ENCODE results near the gene LTK.
A peak's percentile ranks its signal among the peaks of the same experiment; 100 is the strongest.

The LTK gene

DNA sequence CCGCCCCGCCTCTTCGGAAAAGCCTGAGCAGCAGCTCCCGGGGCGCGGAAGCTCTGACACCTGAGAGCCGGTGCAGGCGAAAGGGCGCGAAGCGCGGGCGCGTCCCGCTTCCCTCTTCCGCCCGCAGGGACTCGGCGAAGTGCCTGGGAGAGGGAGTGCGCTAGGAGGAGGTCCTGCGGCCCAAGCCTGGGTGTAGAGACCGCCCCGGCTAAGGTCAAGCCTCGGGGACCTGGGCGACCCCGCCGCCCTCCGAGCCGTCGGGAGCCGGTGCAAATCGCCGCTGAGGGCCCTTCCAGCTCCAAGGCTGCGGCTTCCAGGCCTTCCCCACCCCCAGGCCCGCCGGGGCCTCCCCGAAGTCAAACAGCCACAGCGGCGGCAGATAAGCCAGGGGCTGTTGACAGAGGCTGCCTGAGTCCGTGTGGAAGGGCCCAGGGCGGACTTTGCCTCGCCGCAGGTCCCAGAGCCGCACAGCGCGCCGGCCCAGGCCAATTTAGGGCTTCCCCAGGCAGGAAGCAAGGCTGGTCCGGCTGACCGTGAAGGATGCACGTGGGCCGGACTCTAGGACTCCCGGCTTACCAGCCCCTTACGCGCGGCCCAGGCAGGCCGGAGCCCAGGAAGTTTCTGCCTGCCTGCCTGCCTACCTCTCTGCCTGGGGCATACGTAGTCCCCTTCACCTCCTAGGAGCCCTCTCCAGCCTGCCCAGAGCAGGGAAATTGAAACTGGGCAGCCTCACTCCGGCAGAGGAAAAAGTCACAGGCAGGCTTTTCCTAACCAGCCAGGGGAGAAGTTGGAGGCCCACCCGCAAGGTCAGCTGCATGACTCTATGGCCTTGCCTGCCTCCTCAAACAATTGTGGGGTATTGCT is 17.7 kb downstream of the LTK start:
- DNase-seq: no peak

DNA sequence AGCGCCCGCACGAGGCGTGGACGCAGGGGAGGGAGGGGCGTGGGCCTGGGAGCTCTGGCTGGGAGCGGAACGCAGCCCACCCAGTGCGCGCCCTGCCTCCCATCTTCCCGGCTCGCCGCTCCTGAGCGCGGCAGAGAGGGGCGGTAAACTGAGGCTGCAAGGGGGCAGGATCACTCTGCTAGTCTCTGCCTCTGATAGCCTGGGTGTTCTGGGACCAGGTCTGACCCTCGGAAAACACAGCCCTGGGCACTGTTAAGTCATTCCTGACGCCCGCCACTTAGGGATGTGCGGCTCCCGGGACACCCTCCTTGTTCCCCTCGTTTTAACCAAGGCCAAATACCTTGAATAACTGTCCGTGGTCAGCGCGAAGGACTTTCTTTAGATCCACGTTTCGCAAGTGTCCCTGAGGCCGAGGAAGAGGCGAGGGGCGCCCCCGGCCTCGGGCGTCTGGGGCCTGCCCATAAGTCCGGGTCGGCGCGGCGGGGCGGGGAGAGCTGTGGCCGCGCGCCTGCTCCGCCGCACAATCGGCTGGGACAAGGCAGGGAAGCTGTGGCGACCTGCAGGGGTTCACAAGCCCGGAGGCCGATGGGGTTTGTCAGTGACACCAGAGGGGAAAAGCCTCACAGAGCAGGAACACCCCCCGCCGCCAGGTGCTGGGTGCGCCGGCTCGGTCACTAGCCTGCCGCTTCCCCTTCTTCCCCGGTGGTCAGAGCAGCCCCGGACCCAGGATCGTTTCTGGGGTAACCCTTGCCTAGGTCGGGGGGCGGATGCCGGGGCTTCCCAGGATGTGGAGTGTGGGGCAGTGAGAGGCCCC is 18.5 kb downstream of the LTK start:
- peak; percentile 52 for DNase-seq

DNA sequence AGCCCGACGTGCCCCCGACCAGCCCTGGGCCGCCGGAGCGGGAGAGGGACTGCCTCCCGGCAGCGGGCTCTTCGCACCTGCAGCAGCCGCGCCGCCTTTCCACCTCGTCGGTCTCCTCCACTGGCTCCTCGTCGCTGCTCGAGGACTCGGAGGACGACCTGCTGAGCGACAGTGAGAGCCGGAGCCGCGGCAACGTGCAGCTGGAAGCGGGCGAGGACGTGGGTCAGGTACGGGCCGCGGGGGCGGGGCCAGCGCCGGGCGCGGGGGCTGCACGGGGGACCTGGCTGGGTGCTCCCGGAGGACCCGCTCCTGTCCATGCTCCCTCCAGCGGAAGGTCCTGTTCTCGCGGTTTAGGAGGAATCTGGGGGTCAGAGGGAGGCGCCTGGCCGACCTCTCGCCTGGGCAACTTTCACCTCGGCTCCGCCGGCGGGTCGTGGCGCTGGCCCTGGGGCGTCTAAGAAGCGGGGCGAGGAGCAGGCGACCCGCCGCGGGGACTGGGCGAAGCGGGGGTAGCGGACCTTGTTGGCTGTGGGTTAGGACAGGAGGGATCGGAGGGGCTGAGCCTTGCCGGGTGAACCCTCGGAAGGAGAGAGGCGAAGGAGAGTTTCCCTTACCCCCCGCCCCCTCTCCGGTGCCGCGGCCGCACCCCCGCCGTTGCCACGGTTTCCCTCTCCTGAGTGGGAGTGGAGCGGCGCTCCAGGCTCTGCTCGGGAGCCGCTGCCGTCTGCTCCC is 19.3 kb downstream of the LTK start:
- DNase-seq: peak; percentile 49

DNA sequence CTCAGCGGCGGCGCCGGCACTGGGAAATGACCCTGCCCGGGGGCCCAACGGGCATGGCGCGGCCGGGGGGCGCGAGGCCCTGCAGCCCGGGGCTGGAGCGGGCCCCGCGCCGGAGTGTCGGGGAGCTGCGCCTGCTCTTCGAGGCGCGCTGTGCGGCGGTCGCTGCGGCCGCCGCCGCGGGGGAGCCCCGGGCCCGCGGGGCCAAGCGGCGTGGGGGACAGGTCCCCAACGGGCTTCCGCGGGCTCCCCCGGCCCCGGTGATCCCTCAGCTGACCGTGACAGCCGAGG is 19.8 kb downstream of the LTK start:
- DNase-seq: no peak

DNA sequence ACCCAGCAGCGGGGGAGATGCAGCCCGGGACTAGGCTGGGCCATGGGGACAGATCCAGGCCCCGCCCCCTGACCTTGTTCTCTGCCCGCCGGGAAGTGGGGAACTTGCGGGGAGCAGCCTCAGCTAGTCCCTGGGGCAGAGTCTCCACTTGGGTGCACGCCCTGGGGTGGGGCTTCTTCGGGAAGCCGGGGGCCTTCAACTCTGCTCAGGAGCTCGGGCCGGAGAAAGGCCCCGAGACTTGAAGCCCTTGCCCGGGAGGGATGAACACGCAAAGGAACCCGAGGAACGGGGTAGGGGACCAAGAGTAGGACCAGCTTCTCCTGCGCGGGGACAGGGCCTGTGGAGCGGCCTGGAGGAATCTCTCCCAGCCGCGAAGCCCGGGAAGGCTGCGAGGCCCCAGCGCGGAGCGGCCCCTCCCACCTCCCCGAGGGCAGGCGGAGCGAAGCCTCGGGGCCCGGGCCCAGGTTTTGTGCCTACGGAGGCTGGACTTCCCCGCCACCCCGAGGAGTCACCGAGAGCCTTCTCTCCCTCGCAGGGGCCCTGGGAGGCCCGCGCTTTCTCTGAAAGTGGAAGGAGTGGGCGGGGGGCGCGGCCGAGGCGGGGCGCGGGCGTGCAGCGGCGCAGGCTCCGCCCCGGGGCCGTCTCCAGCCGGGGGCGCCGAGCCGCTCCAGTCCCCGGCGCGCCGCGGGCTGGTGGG is 20.3 kb downstream of the LTK start, which contains the start of gene ITPKA:
Gene ITPKA (plus strand): TSS at position 670 of the 697 bp plus-strand sequence. CDS start 54 bp downstream, outside the sequence.
- DNase-seq: peak; percentile 93

DNA sequence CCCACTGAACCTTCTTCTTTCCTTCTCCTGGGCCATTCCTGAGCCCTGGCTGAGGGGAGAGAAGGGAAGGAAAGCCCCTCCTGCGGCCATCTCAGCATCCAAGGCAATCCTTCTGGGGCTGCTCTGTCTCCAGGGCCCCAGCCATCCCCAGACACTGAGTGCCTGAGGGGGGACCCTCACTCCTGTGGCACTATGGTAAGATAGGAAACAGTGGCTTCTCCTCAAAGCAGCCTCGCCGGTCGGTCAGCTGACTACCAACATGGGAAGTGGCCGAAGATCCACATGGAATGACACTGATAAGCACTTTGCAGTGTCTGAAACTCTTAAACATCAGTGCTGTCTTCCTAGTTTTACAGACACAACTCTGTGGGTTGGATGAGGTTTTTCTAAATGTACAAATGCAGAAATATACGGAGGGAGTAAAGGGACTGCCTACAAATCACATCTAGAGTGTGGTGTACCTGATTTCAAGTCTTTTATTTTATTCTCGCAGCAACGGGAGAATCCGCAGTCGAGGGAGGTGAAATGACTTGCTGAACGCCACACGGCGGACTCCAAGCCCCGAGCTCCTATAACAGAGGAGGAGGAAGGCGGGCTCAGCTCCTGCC is 20.9 kb downstream of the LTK start:
- DNase-seq: no peak

DNA sequence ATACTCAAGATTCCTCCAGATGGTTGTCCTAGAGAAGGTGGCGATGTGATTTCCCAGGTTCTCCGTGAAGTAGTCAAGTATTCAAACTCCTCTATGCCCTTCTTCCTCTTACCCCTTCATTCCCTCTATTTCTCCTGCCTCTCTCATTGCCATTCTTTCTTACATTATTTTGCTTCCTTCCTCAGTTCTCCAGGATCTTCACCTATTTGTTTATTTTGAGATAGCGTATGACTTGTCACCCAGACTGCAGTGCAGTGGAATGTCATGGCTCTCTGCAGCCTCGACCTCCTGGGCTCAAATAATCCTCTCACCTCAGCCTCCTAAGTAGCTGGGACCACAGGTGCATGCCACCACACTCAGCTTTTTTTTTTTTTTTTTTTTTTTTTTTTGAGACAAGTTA is 21.7 kb downstream of the LTK start:
- DNase-seq: no peak

DNA sequence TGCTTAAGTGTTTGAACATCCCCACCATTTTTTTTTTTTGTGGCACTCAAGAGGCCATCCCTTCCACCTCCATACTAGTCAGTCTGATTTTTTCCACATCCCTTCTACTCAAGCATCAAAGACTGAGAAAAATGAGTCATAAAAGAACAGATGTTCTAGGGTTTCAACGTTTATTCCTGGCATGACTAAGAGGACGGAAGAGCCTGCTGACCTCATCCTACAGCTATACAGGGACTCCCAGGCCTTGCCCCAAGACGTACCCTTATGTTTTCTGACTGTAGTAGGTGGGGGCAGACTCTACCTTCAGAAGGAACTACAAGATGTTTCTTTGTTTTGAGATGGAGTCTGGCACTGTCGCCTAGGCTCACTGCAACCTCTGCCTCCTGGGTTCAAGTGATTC is 23.3 kb downstream of the LTK start:
- DNase-seq: peak; percentile 23

DNA sequence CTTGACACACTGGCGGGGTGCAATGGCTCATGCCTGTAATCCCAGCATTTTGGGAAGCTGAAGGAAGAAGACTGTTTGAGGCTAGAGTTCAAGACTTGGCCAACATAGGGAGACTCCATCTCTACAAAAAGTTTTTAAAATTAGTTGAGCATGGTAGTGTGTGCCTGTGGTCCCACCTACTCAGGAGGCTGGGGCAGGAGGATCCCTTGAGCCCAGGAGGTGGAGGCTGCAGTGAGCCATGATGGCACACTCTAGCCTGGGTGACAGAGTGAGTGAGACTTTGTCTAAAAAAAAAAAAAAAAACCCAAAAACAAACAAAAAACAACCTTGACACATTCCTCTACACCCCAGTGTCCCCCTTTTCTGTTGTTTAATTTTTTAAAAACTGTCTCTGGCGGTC is 24.0 kb downstream of the LTK start:
- DNase-seq: no peak

DNA sequence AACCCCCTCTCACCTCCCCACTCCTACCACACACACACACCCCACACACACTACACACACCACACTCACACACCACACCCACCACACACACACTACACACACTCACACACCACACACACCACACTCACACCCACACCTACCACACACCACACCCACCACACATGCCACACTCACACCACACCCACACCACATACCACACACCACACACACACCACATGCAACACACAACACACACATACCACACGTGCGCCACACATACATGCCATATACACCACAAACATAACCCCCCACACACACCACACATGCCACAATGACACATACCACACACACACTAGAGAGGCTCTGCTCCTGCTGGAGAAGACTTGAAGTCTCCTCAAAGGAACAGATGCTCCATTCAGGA is 25.8 kb downstream of the LTK start:
- no peak for DNase-seq

DNA sequence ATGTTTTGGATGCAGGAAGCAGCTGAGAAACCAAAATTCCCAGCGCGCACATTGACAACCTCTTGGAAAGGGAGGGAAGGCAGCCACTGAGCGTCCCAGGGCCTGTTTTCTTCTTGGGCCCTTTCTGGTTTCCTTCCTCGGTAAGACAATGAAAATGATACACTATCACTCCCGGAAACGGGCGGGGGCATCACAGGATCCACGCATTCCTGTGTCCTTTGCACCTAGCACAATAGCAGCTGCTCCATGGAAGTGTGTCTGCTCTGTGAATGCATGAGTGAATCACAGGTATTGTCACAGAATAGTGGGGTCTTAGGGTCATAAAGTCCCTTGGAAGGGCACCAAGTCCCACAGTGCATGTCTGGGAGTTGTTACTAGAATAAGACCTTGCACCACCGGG is 26.2 kb downstream of the LTK start:
- DNase-seq: no peak

DNA sequence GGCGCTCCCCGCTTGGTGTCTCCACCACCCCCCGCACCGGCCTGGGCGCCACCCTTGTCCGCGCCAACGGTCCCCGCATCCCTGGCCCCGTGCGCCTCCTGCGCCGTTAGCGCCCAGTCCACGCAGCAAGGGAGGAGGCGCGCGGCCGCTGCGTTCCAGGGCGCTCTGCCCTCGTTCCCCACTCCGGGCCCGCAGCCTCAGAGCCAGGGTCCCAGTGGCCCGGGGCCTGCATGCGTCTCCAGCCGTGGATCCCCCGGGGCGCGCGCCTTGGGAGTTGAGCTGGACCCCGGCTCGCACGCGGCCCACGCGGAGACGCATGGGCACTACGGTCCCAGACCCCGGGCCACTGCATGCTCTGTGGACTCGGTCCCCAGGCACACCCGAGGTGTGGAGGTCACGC is 27.3 kb downstream of the LTK start:
- no peak for DNase-seq

DNA sequence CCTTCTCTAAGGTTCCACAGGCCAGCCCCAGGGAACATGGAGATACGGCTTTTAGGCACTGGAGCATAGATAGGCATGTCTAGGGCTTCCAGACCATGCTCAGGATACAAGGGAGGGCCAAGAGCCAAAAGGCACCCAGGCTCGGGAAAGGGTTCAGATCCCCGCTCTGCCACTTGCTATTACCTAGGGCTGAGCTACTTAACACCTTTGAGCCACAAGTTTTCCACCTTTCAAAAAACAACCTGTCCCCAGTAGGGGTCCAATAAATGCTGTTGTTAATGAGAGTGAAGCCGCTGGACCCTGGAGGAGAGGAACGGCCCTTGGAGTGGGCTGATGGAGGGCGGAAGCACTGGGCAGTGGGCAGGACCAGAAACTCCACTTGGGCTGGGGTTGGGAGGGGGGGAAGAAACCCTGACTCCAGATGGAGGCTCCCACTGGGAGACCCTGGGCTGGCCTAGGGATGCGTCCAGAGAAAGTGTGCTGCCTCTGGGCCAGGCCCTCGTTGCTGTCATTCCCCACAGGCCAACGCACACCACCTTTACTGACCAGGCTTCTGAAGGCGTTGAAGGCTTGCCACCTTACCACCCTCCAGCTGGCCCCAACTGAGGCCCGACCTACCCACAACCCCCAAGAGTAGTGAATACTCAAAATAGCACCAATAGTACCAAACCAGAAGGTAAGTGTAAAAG is 28.5 kb downstream of the LTK start:
- DNase-seq: no peak

DNA sequence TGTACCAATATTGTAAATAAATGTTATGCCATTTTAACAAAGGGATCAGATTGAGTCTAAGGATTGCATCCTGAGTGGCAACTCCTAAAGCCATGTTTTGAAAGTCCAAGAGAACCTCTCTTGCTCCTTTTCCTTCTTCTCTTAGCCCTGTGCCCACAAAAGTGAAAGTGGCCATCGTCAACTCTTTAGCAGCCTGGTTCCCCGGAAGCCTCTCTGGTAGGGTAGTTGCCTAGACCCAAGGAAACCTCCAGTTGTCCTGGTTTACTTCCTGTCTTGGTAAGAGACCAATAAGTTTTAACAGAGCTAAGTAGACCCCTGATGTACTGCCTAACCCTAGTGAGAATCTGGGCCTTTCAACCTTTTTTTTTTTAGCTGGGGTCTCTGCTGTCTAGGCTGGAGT is 30.1 kb downstream of the LTK start:
- DNase-seq: no peak

DNA sequence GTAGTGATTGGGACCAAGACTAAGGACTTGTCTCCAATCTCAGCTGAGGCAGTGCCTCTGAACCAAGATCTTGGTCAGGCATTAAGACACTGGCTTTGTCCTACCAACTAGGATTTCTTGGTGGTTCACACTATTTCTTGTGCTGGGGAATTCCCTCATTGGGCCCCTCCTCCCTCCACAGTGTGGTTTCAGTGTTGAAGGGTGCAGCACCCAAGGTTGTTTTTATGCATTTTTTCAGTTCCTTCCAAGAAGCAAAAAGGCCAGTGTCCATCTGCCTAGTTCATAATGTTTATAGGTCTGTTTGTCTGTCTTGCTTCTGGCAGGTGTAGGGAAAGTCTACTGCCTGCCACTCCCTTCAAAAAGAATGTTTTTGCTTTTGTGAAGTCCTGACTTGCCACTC is 30.5 kb downstream of the LTK start:
- peak; percentile 21 for DNase-seq

DNA sequence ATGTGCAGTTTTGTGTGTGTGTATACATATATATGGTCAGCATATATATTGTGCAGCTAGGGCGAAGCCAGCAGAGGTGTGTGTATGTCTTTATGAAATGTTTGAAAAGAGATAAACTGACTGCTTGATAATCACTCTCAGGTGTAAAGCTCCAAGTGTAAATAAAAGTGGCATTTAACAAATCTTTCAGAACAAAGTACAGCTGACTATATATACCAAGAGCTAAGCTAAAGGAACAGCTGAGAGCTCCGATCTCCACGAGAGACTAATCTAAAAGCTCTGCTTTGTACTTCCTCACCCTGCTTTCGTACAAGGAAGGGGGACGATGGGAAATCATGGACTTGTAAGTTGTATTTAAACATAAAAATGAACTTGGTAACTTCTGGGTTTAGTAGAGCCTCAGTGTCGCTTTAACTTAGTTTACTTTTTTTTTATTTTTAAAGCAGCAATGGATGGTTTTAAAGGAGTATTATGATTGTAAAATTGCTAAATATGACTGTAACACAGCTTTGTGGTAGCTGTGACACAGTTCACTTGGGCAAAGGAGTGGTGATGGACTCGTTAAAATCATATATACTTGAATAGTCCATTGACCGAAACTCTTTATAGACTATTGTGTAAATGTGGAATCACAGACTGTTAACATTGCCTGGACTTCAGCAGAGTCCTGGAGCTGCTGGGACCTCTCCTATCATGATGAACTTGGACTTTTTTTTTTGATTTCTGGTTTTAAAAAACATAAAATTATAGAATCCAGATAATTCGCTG is 31.3 kb downstream of the LTK start:
- no peak for DNase-seq

DNA sequence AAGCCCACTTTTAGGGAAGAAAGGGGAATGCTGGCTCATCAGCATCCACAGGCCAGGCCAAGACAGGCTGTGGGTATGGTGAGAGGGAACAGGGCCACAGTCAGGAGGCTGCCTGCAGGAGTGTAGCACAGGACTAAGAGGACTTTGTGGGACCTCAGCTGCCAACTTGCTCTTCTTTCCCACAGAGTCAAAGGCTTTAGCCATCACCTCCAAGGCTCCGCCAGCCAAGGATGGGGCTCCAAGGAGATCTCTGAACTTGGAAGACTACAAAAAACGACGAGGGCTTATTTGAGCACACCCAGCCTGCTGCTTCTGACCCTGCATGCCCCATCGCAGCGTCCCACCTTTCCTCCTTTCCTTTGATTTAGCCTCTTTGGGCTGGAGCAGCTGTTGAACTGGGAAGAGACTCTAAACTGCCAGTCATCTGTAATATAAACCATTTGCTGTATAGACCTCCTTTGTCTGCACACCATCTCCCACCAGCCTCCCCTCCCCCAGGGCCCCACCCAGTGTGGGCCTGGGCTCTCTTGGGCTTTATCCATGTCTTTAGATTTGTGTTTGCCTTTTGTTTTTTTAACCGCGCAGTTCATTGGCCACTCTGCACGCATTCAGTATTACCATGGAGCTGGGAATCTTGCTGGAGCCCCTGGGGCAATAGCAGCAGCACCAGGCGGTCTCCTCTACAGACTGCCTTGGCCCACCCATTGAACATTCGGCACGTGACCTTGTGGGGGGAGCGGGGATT is 33.1 kb downstream of the LTK start:
- DNase-seq: no peak

DNA sequence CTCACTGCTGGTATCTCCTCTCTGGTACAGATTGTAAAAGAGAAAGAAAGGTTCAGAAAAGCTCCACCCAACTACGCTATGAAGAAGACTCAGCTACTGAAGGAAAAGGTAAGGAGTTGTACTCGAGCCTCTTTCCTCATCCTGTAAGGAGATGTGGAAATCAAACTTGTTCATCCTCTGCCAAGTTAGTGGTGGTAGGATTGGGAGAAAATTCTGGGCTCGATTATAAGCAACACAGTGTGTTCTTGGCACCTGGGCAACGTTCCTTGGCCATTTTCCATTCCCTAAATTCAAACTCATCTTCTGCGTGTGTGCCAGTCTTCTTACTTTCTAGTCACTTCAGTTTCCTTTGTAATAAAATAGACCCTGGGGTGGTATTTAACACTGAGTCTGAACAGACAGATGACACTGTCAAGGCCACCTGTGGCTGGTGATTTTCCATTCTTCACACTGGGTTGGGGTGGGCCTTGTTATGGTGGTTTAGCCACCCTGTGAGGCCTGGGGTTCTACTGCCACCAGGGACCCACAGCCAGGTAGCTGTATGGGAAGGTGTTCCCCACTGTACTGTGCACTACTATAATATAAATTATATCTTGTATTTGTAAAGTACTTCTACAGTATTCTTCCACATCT is 37.1 kb downstream of the LTK start:
- no peak for DNase-seq

DNA sequence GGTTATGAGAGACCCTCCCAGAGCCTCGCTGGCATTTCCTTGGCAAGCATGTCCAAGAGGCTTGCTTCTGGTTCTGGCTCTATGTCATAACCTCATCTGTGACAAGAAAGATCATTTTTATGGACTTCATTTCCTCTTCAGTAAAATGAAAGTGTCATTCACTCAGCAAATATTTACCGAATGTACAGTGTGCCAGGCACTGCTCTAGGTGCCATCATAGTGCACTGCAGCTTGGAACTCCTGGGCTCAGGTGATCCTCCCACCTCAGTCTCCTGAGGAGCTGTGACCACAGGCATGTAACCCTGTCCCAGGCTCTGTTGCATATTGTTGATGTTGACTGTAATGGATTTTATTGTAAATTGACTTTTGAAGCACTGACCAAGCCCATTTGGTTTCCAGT is 38.7 kb downstream of the LTK start:
- DNase-seq: no peak

DNA sequence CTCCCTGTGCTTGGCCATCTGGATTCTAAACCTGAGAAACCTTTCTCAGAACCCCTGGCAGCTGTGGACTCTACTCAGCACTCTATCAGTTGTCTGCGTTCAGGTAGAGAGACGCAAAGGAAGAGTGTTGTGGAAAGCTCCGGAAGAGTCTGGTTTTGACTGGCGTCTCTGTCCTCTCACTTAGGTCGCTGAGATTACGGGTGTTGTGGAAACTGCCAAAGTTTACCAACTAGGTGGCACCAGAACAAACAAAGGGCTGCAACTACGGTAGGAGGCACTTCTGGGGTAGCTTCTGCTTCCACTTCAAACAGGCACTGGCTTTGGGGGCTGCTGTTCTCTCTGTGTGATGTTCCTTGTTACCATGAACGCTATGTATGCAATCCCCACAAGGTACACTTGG is 39.2 kb downstream of the LTK start:
- no peak for DNase-seq
